Right lobe of liver (tissue), 6 donors: ENCODE measurements around the gene ADIPOR2. TPM values are rescaled to one million over a fixed set of nuclear protein-coding genes. Genes with fewer than 3 reads are reported as not detected.
A peak's percentile ranks its signal among the peaks of the same experiment; 100 is the strongest.

Experiments used
- ATAC-seq, 4 donors: fragments of 200-7000 bp; cut with Tn5 transposase; one replicate each; pipeline ENCODE4 v1.9.1; 2020; ENCODE audit warnings: mild to moderate bottlenecking in 4 of 4, moderate library complexity in 4 of 4
- DNase-seq, 3 donors: peaks; one replicate each; pipeline ENCODE4 v3.0.0-alpha.2; 2020
- H3K27ac ChIP-seq, 3 donors: fragments of 200-600 bp; one replicate each; pipeline ENCODE4 v1.8.0; 2022
- H3K27me3 ChIP-seq, 2 donors: fragments of 200-600 bp; one replicate each; pipeline ENCODE4 v1.8.0; 2022
- H3K36me3 ChIP-seq, 4 donors: fragments of 200-600 bp; sonication (generic) in 1 of 4; one replicate each; pipeline versions ENCODE4 v1.5.1 to v1.8.0; 2017 to 2022; ENCODE audit warnings: control low read depth in 1 of 4
- H3K4me1 ChIP-seq, 4 donors: fragments of 200-600 bp; sonication (generic) in 1 of 4; one replicate each; pipeline versions ENCODE4 v1.5.1 to v1.8.0; 2017 to 2022; ENCODE audit warnings: control low read depth in 1 of 4
- H3K4me3 ChIP-seq, 3 donors: fragments of 200-600 bp; one replicate each; pipeline ENCODE4 v1.8.0; 2022
- H3K9me3 ChIP-seq, 4 donors: fragments of 200-600 bp; sonication (generic) in 1 of 4; one replicate each; pipeline versions ENCODE4 v1.5.1 to v1.8.0; 2017 to 2022; ENCODE audit warnings: control low read depth in 1 of 4
- CTCF ChIP-seq, 4 donors: fragments of 200-600 bp in 3 of 4; fragments of 450-650 bp in 1 of 4; IDR thresholded peaks; one replicate each; pipeline versions ENCODE4 v1.5.1 to v1.8.0; 2016 to 2022; ENCODE audit warnings: antibody characterized with exemption in 4 of 4, mild to moderate bottlenecking in 2 of 4
- POLR2A ChIP-seq: fragments of 450-650 bp; IDR thresholded peaks from one replicate; pipeline ENCODE4 v1.6.1; 2017; ENCODE audit warnings: antibody characterized with exemption, mild to moderate bottlenecking
- WGBS: methylation state at CpG from one replicate; pipeline ENCODE4 v1.1.6; 2018; ENCODE audit warnings: low coverage, low lambda C conversion rate; ENCODE audit not compliant: insufficient coverage; ENCODE audit errors: missing lambda C conversion rate; 5-methylcytosine and 5-hydroxymethylcytosine counted together
- intact Hi-C, 2 donors: fragments of 100-400 bp; cut with DNase I; formaldehyde crosslinking; loops; one replicate each; pipeline versions ENCODE4 v1.11.2 to v1.14.1; 2022
- total RNA-seq, 6 experiments: library from RNA; depleted of rRNA in 2 of 6; stranded (reverse); fragments of >200 nt in 2 of 6; fragmentation: NEBNext Ultra II Directional in 3 of 6; extraction: Animal tissue kit (Norgen Biotek cat#: 25700) in 3 of 6; gene quantifications; one replicate each; pipeline versions ENCODE4 v1.1.0 to v1.2.4, GENCODE V29; 2016 to 2023
- donor health status: DM: no; HTN: yes; CAD: no.
- donor health status: DM: no; HTN: no; CAD: no.
- donor health status: DM: no; HTN: no; CAD: no.
- donor health status: DM: no; HTN: yes; CAD: no.
- donor health status: DM: no; HTN: yes; CAD: no.

The ADIPOR2 gene
- total RNA-seq, 6 experiments from 2014 or later: 46.5 to 108 (median 59.8) TPM

GRCh38 chr12:1644534-1645438, 46.1 kb upstream of the ADIPOR2 start:
- peaks cover 0 to 5% (median 0%) of the 10 kb centered on the region in 4 donors for H3K36me3 ChIP-seq
- peak in 2 of 3 donors; percentile 55 to 64 for DNase-seq
- peak; percentile 24 to 69 (median 68) for ATAC-seq
- H3K27ac ChIP-seq: no peak overlapping the region
- no peaks in the 10 kb centered on the region for H3K27me3 ChIP-seq
- H3K4me1 ChIP-seq: no peaks in the 10 kb centered on the region
- no peak for TF ChIP-seq POLR2A
- no peak for TF ChIP-seq CTCF (IDR thresholded peaks at IDR 0.05)
- H3K4me3 ChIP-seq: no peak overlapping the region
- intact Hi-C loops: loop anchor here (10.0 kb wide), 1 partner anchor 290 kb away; no protein-coding TSS in a partner anchor
- no peaks in the 10 kb centered on the region for H3K9me3 ChIP-seq
- WGBS: 44% methylated on average over 13 of the region's 15 CpGs

GRCh38 chr12:1645819-1646218, 45.1 kb upstream of the ADIPOR2 start:
- intact Hi-C loops: loop anchor here (10.0 kb wide), 1 partner anchor 289 kb away; no protein-coding TSS in a partner anchor
- TF ChIP-seq POLR2A (no peak), CTCF (IDR thresholded peaks at IDR 0.05) (no peak)
- H3K27ac ChIP-seq: no peak overlapping the region
- H3K27me3 ChIP-seq: no peaks in the 10 kb centered on the region
- H3K4me3 ChIP-seq: no peak overlapping the region
- H3K9me3 ChIP-seq: no peaks in the 10 kb centered on the region
- ATAC-seq: no peak
- WGBS: 97% methylated on average over 12 of the region's 29 CpGs
- H3K4me1 ChIP-seq: peaks cover 0 to 5% (median 0%) of the 10 kb centered on the region in 4 donors
- no peak for DNase-seq
- peaks cover 0 to 5% (median 0%) of the 10 kb centered on the region in 4 donors for H3K36me3 ChIP-seq

- 73% methylated on average over 5 of the region's 21 CpGs for WGBS
- Histone ChIP-seq H3K4me3 (no peak overlapping the region), H3K9me3 (no peaks in the 10 kb centered on the region), H3K27ac (no peak overlapping the region), H3K4me1 (peaks cover 0 to 7% (median 0%) of the 10 kb centered on the region in 4 donors), H3K27me3 (no peaks in the 10 kb centered on the region), H3K36me3 (peaks cover 0 to 5% (median 0%) of the 10 kb centered on the region in 4 donors)
- DNase-seq (no peak), ATAC-seq (peak in 1 of 4 donors; percentile 8)
- TF ChIP-seq POLR2A (no peak), CTCF (IDR thresholded peaks at IDR 0.05) (no peak)
- intact Hi-C loops: loop anchor here (10.0 kb wide), 1 partner anchor 288 kb away; no protein-coding TSS in a partner anchor
Measured at GRCh38 chr12:1646569-1647284, 44.1 kb upstream of the ADIPOR2 start.

GRCh38 chr12:1647285-1647669, 43.6 kb upstream of the ADIPOR2 start:
- H3K27me3 ChIP-seq: no peaks in the 10 kb centered on the region
- ATAC-seq (no peak), DNase-seq (no peak)
- H3K4me1 ChIP-seq: peaks cover 0 to 7% (median 0%) of the 10 kb centered on the region in 4 donors
- 90% methylated on average over 3 of the region's 3 CpGs for WGBS
- H3K36me3 ChIP-seq: peaks cover 0 to 5% (median 0%) of the 10 kb centered on the region in 4 donors
- TF ChIP-seq CTCF (IDR thresholded peaks at IDR 0.05) (no peak), POLR2A (no peak)
- no peak overlapping the region for H3K27ac ChIP-seq
- intact Hi-C loops: loop anchor here (10.0 kb wide), 1 partner anchor 288 kb away; no protein-coding TSS in a partner anchor
- no peak overlapping the region for H3K4me3 ChIP-seq
- H3K9me3 ChIP-seq: no peaks in the 10 kb centered on the region
